Epithelial cell of esophagus (primary cell): ENCODE measurements around the gene PTPN12.
"Not testable (repeated sequence)": the region's sequence is repeated elsewhere in the genome, so short reads cannot be mapped to it uniquely, and the experiment has no call there.

Source experiments
- DNase-seq: peaks from one replicate; pipeline ENCODE4 v3.0.0; 2010; ENCODE audit warnings: low read depth
- H3K4me3 ChIP-seq: 2 replicates; pipeline ENCODE4 v1.5.1; 2011; ENCODE audit warnings: mild to moderate bottlenecking, low read length, control low read depth
- CTCF ChIP-seq: IDR thresholded peaks from 2 replicates; pipeline ENCODE4 v1.5.1; 2011; ENCODE audit warnings: low read depth, mild to moderate bottlenecking, low read length, control low read depth, inconsistent platforms; ENCODE audit not compliant: insufficient read depth; ENCODE audit errors: missing control alignments

The PTPN12 gene

GRCh38 chr7:77649716-77650349 is 112.7 kb downstream of the PTPN12 start:
- H3K4me3 ChIP-seq: no peak overlapping the region
- TF ChIP-seq CTCF: no peak
- DNase-seq: no peak

GRCh38 chr7:77651575-77652162 is 114.6 kb downstream of the PTPN12 start:
- no peak overlapping the region for H3K4me3 ChIP-seq
- DNase-seq: peak; percentile 37
- TF ChIP-seq CTCF: peak; percentile 75

- DNase-seq, H3K4me3 ChIP-seq: not testable (repeated sequence)
Measured at GRCh38 chr7:77652826-77653225, 115.7 kb downstream of the PTPN12 start.

GRCh38 chr7:77653572-77653971 is 116.5 kb downstream of the PTPN12 start:
- no peak for TF ChIP-seq CTCF
- no peak overlapping the region for H3K4me3 ChIP-seq
- no peak for DNase-seq

GRCh38 chr7:77655356-77655755 is 118.3 kb downstream of the PTPN12 start:
- H3K4me3 ChIP-seq: no peak overlapping the region
- DNase-seq: no peak
- no peak for TF ChIP-seq CTCF

- H3K4me3 ChIP-seq: no peak overlapping the region
- DNase-seq: no peak
- no peak for TF ChIP-seq CTCF
Measured at GRCh38 chr7:77655836-77656455, 118.9 kb downstream of the PTPN12 start.

GRCh38 chr7:77657427-77658224 is 120.5 kb downstream of the PTPN12 start:
- peak; percentile 53 for DNase-seq
- peak; percentile 56 for TF ChIP-seq CTCF
- no peak overlapping the region for H3K4me3 ChIP-seq
